H9 (cell line): ENCODE measurements around the gene USP12. TPM values are rescaled to one million over a fixed set of nuclear protein-coding genes. Genes with fewer than 3 reads are reported as not detected.

Source experiments
- DNase-seq: peaks from one replicate; pipeline ENCODE4 v3.0.0-alpha.2; 2017
- H2AFZ ChIP-seq: one replicate; pipeline ENCODE4 v1.6.1; 2013; ENCODE audit warnings: mild to moderate bottlenecking, low read length, control low read depth, moderate library complexity
- H2AK5ac ChIP-seq: 2 replicates; pipeline ENCODE4 v1.6.1; 2013; ENCODE audit warnings: low read length, control low read depth, mixed read lengths; ENCODE audit not compliant: insufficient read length
- H2BK120ac ChIP-seq: one replicate; pipeline ENCODE4 v1.6.1; 2013; ENCODE audit warnings: low read depth, mild to moderate bottlenecking, low read length, control low read depth, inconsistent platforms; ENCODE audit not compliant: poor library complexity, severe bottlenecking
- H2BK12ac ChIP-seq: 2 replicates; pipeline ENCODE4 v1.6.1; 2013; ENCODE audit warnings: low read length, control low read depth, mixed read lengths, low read depth; ENCODE audit not compliant: insufficient read length
- H2BK15ac ChIP-seq: 2 replicates; pipeline ENCODE4 v1.6.1; 2013; ENCODE audit warnings: low read depth, low read length, control low read depth
- H2BK20ac ChIP-seq: one replicate; pipeline ENCODE4 v1.6.1; 2013; ENCODE audit warnings: low read depth, mild to moderate bottlenecking, low read length, control low read depth, inconsistent platforms; ENCODE audit not compliant: poor library complexity, severe bottlenecking
- H2BK5ac ChIP-seq: 2 replicates; pipeline ENCODE4 v1.6.1; 2013; ENCODE audit warnings: low read length, control low read depth, mixed read lengths; ENCODE audit not compliant: insufficient read length
- H3K14ac ChIP-seq: 2 replicates; pipeline ENCODE4 v1.6.1; 2013; ENCODE audit warnings: low read length, control low read depth; ENCODE audit not compliant: insufficient read depth
- H3K18ac ChIP-seq: 2 replicates; pipeline ENCODE4 v1.6.1; 2013; ENCODE audit warnings: low read depth, mild to moderate bottlenecking, mixed read lengths, low read length, control low read depth; ENCODE audit not compliant: insufficient read length
- H3K23ac ChIP-seq: 2 replicates; pipeline ENCODE4 v1.6.1; 2013; ENCODE audit warnings: low read length, control low read depth, mixed read lengths, low read depth; ENCODE audit not compliant: insufficient read length
- H3K23me2 ChIP-seq: 2 replicates; pipeline ENCODE4 v1.6.1; 2013; ENCODE audit warnings: low read depth, mild to moderate bottlenecking, mixed read lengths, low read length, control low read depth; ENCODE audit not compliant: insufficient read length, poor library complexity, severe bottlenecking
- H3K27ac ChIP-seq: 2 replicates; pipeline ENCODE4 v1.5.1; 2013; ENCODE audit warnings: low read length, control low read depth, mixed read lengths, low read depth; ENCODE audit not compliant: insufficient read length
- H3K27me3 ChIP-seq: 2 replicates; pipeline ENCODE4 v1.6.1; 2013; ENCODE audit warnings: low read length, control low read depth, inconsistent platforms; ENCODE audit not compliant: insufficient read depth
- H3K4ac ChIP-seq: 2 replicates; pipeline ENCODE4 v1.6.1; 2013; ENCODE audit warnings: low read depth, mild to moderate bottlenecking, control low read depth, inconsistent platforms, low read length, moderate library complexity
- H3K4me1 ChIP-seq: 2 replicates; pipeline ENCODE4 v1.6.1; 2013; ENCODE audit warnings: low read length, control low read depth, inconsistent platforms; ENCODE audit not compliant: insufficient read depth
- H3K4me2 ChIP-seq: 2 replicates; pipeline ENCODE4 v1.6.1; 2013; ENCODE audit warnings: low read length, control low read depth, mixed read lengths; ENCODE audit not compliant: insufficient read length, insufficient read depth
- H3K56ac ChIP-seq: 2 replicates; pipeline ENCODE4 v1.6.1; 2013; ENCODE audit warnings: low read depth, mild to moderate bottlenecking, mixed read lengths, low read length, control low read depth; ENCODE audit not compliant: insufficient read length
- H3K79me1 ChIP-seq: 2 replicates; pipeline ENCODE4 v1.6.1; 2013; ENCODE audit warnings: low read depth, mild to moderate bottlenecking, moderate library complexity, low read length, control low read depth, inconsistent platforms; ENCODE audit not compliant: insufficient read depth, poor library complexity, severe bottlenecking
- H3K79me2 ChIP-seq: 2 replicates; pipeline ENCODE4 v1.6.1; 2013; ENCODE audit warnings: low read length, control low read depth, inconsistent platforms; ENCODE audit not compliant: insufficient read depth
- H3K9ac ChIP-seq: 2 replicates; pipeline ENCODE4 v1.6.1; 2013; ENCODE audit warnings: low read length, control low read depth, mixed read lengths; ENCODE audit not compliant: insufficient read length; ENCODE audit errors: extremely low read depth
- H3K9me3 ChIP-seq: one replicate; pipeline ENCODE4 v1.6.1; 2013; ENCODE audit warnings: low read depth, low read length, inconsistent platforms; ENCODE audit not compliant: control insufficient read depth
- H3T11ph ChIP-seq: one replicate; pipeline ENCODE4 v1.6.1; 2013; ENCODE audit warnings: mild to moderate bottlenecking, low read length, control low read depth, inconsistent platforms
- H4K20me1 ChIP-seq: one replicate; pipeline ENCODE4 v1.6.1; 2013; ENCODE audit not compliant: control insufficient read depth, insufficient read length, insufficient read depth
- H4K5ac ChIP-seq: 2 replicates; pipeline ENCODE4 v1.6.1; 2013; ENCODE audit warnings: low read depth, mild to moderate bottlenecking, mixed read lengths, low read length, control low read depth; ENCODE audit not compliant: insufficient read length
- H4K8ac ChIP-seq: replicated peaks from 2 replicates; pipeline ENCODE4 v1.6.1; 2013; ENCODE audit warnings: low read length, control low read depth, mixed read lengths, low read depth; ENCODE audit not compliant: insufficient read length
- H4K91ac ChIP-seq: 2 replicates; pipeline ENCODE4 v1.6.1; 2013; ENCODE audit warnings: low read depth, mild to moderate bottlenecking, moderate library complexity, mixed read lengths, low read length, control low read depth; ENCODE audit not compliant: insufficient read length
- H3K27ac Mint-ChIP-seq, 3 experiments: 2 replicates in 2 of 3; 3 replicates in 1 of 3; pipeline ENCODE4 v1.8.0; 2020 to 2021; ENCODE audit warnings: mixed read lengths in 3 of 3, mild to moderate bottlenecking in 1 of 3, moderate library complexity in 1 of 3
- H3K27me3 Mint-ChIP-seq: 2 replicates; pipeline ENCODE4 v1.8.0; 2021; ENCODE audit warnings: low read depth, mild to moderate bottlenecking, moderate library complexity, mixed read lengths
- H3K36me3 Mint-ChIP-seq, 3 experiments: 2 replicates in 2 of 3; 3 replicates in 1 of 3; pipeline ENCODE4 v1.8.0; 2020 to 2021; ENCODE audit warnings: low read depth in 3 of 3, mixed read lengths in 3 of 3; ENCODE audit not compliant: insufficient read depth in 1 of 3
- H3K4me1 Mint-ChIP-seq, 2 experiments: 2 replicates each; pipeline ENCODE4 v1.8.0; 2020; ENCODE audit warnings: mixed read lengths in 2 of 2
- H3K4me3 Mint-ChIP-seq, 2 experiments: 2 replicates in 1 of 2; 3 replicates in 1 of 2; pipeline ENCODE4 v1.8.0; 2020 to 2021; ENCODE audit warnings: mild to moderate bottlenecking in 2 of 2, mixed read lengths in 2 of 2, moderate library complexity in 1 of 2
- H3K9me3 Mint-ChIP-seq, 2 experiments: 2 replicates in 1 of 2; 3 replicates in 1 of 2; pipeline ENCODE4 v1.8.0; 2020; ENCODE audit warnings: mild to moderate bottlenecking in 2 of 2, mixed read lengths in 2 of 2, moderate library complexity in 1 of 2
- CTCF ChIP-seq: fragments of 200-600 bp; sonication (generic); conservative IDR thresholded peaks from 3 replicates; pipeline ENCODE4 v1.8.0; 2021; ENCODE audit warnings: antibody characterized with exemption, mild to moderate bottlenecking
- whole genome bisulfite sequencing: extraction: QIAGEN DNeasy Blood & Tissue Kit; methylation state at CpG from one replicate; pipeline ENCODE4 v1.1.7; 2013; ENCODE audit warnings: missing lambda C conversion rate, low lambda C conversion rate, mixed read lengths; ENCODE audit not compliant: insufficient read length; ENCODE audit errors: extremely low coverage; 5-methylcytosine and 5-hydroxymethylcytosine counted together
- total RNA-seq: library from RNA; stranded (reverse); gene quantifications from 2 replicates; pipeline ENCODE4 v1.2.1, GENCODE V29; 2021

The USP12 gene
- total RNA-seq, 1 experiment from 2014 or later = 24.8 TPM

- no peak overlapping the region for H3K56ac ChIP-seq
- Mint-ChIP-seq H3K4me1 (peaks cover 0 to 3% of the 10 kb centered on the region in 2 experiments; a peak in 2 of 4 replicates), H3K36me3 (no peaks in the 10 kb centered on the region)
Measured at GRCh38 chr13:27188239-27188638, 16.6 kb upstream of the USP12 start.

More at GRCh38 chr13:27188239-27188638, 16.6 kb upstream of the USP12 start:
- no peak overlapping the region for H3K27ac ChIP-seq
- H3K4me3 Mint-ChIP-seq = no peak overlapping the region
- no peak overlapping the region for H2BK20ac ChIP-seq
- no peak for DNase-seq
- no peaks in the 10 kb centered on the region for H3K27me3 Mint-ChIP-seq
- no peaks in the 10 kb centered on the region for H3K79me2 ChIP-seq
- H2AK5ac ChIP-seq = no peak overlapping the region
- H3K4ac ChIP-seq = no peak overlapping the region
- no peaks in the 10 kb centered on the region for H3K9me3 Mint-ChIP-seq
- no peak overlapping the region for H3K9ac ChIP-seq
- H3K23ac ChIP-seq = no peak overlapping the region
- no peak overlapping the region for H2BK12ac ChIP-seq
- H2AFZ ChIP-seq = no peak overlapping the region
- H3K27me3 ChIP-seq = no peaks in the 10 kb centered on the region
- TF ChIP-seq CTCF = no peak
- H3K4me1 ChIP-seq = no peaks in the 10 kb centered on the region; the same call in 1 of the 2 replicates
- no peak overlapping the region for H3T11ph ChIP-seq
- H3K27ac Mint-ChIP-seq = no peak overlapping the region
- H3K4me2 ChIP-seq = no peak overlapping the region
- no peak overlapping the region for H3K18ac ChIP-seq
- no peak overlapping the region for H4K91ac ChIP-seq
- no peaks in the 10 kb centered on the region for H4K20me1 ChIP-seq
- H2BK15ac ChIP-seq = no peak overlapping the region
- H3K79me1 ChIP-seq = no peaks in the 10 kb centered on the region
- H3K9me3 ChIP-seq = no peaks in the 10 kb centered on the region
- no peak overlapping the region for H2BK5ac ChIP-seq
- H3K23me2 ChIP-seq = no peaks in the 10 kb centered on the region
- H2BK120ac ChIP-seq = no peak overlapping the region
- no CpG with 5 or more reads among the region's 4 CpGs for WGBS
- no peak overlapping the region for H4K5ac ChIP-seq
- no peak overlapping the region for H3K14ac ChIP-seq
- no peak overlapping the region for H4K8ac ChIP-seq
